Endometrial microvascular endothelial cells (primary cell): ENCODE data around the gene ATXN1. TPM values are rescaled to one million over a fixed set of nuclear protein-coding genes. Genes with fewer than 3 reads are reported as not detected.

Experiments used
- in situ Hi-C: cut with HindIII; loops from 2 replicates; pipeline ENCODE4 v1.10.0; 2017; ENCODE audit warnings: low sequenced_read_pairs, low pct_unique_long_range_greater_than_20kb; ENCODE audit errors: inconsistent ontology term
- total RNA-seq: library from RNA; depleted of rRNA; stranded (reverse); fragments of >200 nt; gene quantifications from one replicate; pipeline ENCODE4 v1.2.3, GENCODE V29; 2015; ENCODE audit errors: inconsistent ontology term

The ATXN1 gene
- total RNA-seq, 1 donor from 2014 or later: 8.1 TPM

DNA sequence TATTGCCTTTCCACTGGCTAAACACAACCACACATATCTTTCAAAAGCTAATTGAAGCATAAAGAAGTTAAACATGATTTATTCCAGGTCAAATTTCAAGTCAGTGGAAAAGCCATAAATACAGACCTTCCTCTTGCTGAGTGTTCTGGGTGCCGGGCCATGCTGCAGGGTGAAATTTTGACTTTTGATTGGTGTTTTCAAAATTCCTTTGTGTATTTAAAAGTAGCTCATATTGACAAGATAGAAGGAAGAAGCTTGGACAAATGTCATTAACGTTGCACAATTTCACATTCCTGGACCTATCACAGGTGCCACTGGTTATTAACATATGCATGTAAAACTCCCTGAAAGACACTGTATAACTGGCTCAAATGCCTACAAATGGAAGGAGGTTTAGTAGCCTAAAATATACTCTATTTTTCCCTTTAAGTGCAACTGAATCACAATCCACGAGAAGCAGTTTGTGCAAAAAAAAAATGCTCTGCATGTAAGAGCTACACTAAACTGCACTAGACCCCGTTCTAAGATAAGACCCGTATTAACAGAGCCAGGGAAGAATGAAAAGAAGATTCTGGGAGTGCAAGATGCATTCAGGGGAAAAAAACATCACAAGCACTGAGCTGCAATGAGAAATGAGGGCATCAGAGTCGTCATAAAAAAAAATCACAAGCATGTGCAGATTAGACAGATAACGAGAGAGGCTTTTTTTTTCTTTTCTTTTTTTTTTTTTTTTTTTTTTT lies 30.4 kb downstream of the ATXN1 start:
- in situ Hi-C loops: no loop called here

DNA sequence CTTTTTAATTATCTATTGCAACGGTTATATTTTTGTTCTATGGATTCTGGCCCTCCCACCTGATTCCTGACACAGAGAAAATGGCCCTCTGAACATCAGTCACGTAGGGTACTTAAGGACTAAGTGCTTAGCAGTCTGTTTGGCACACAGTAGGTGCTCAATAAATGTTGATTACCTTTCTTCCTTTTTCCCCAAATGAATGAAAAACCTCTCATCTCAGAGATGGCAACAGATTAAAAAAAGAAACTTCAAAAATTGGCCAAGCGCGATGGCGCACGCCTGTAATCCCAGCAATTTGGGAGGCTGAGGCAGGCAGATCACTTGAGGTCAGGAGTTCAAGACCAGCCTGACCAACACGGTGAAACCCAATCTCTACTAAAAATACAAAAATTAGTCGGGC lies 31.5 kb downstream of the ATXN1 start:
- in situ Hi-C loops: no loop called here

DNA sequence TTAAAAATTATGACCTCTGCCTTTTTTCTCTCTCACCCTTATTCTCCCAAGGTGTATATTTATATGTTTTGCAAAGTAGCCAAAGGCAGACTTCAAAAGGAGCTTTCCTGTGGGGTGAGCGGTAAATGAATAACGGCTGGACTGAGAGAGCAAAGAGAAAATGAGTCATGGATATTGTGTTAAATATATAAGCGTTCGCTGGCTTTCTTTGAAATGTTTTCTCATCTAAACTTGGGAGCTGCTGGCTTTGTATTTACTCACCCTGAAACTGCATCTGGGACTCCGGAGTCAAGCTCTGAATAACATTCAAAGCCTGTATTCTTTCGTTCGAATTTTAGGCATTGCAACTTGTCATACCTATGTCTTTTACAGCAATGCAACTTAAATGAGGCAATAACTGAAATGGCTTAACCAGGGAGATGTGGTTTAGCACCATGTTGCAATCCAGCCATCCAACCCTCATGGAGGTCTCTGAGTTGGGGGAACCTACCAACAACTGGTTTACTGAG lies 32.0 kb downstream of the ATXN1 start:
- in situ Hi-C loops: no loop called here

DNA sequence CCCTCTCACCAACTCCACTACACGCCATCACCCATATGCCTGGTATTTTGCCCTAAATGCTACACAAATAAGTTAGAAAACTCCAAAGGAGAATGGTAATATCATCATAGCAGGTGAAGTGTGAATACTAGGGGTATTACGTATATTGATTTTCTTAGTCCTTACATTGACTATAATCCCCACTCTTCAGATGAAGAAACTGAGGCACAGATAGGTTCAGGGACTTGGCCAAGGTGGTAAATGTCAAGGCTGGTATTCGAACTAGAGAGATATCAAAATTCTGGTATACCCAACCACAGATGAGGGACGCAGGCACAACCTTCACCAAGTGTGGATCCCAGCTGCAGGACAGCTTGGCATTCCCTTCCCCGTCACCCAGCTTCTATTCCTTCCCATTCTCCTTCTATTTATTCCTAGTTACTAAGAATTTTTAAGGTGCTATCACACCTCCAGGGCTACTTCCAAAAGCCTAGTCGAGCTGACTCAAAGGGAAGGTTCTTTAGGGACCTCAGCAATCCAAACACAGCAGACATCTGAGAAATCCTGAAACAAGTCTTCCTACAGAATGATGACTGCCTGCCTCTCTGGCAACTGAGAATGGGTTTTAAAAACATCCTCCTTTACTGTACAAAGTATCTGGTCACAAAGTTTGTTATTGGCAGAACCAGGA lies 32.6 kb downstream of the ATXN1 start:
- in situ Hi-C loops: no loop called here

DNA sequence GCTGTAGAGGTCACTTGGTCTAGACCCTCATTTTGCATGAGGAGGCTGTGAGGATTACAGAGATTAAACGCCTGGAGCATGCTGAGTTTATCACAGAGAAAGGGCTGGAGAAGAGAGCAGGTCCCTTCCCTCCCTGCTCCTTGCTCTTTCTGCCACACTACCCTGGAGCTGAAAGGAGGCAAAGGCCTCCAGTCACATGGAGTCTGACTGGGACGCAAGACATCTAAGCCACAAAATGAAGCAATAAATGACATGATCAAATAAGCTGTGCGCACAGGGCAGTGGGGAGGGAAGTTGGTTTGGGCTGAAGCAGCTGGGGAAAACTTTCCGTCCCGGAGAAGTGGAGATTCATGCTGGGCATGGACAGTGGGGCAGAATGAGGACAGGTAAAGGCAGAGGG lies 33.3 kb downstream of the ATXN1 start:
- in situ Hi-C loops: no loop called here

DNA sequence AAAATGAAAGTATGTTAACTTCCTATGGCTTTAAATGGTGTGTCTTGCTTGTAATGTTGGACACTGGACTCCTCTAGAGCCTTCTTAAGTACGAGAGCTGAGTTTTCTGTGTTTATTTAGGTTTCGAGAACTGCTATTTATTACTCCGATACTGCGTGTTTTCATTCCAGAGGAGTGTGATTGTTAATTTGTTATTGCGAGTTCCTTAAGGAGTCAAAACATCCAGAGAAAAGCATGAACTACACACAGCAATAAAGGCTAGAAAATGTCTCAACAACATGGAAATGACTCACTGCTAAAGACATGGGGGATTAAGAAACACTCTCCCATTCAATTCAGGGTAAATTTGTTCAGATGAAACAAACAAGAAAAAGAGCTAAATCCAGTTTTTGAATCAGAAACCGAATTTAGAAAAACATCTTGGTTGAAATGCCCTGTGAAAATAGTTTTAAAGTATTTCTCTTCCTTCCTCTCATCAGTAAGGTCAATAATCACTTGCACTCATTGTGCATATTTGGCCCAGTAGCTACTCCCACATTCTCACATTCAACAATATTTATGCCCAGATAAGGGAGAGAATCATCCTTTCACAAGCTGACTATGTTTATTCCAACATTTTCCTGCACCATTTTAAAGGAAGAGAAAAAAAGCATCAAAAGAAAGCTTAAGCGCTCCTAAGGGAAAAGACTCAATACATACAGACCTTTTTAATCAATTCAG lies 36.0 kb downstream of the ATXN1 start:
- in situ Hi-C loops: no loop called here

DNA sequence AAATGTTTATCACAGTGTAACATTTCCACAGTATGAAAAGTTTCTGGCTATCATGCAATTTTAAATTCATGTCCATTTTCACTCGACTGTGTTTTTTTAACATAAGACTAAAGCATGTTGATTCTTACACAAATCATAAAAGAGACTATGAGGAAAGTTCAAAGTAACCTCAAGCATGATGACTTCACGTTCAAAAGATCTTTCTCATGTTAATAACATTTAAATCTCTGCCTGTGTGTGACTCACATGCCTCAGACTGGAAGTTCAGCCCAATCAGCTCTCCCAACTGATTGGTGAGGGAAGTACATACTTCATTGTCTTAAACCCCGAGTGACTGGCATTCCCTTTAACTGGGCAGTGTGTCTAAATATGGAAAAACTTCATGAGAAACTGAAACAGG lies 37.4 kb downstream of the ATXN1 start:
- in situ Hi-C loops: no loop called here

DNA sequence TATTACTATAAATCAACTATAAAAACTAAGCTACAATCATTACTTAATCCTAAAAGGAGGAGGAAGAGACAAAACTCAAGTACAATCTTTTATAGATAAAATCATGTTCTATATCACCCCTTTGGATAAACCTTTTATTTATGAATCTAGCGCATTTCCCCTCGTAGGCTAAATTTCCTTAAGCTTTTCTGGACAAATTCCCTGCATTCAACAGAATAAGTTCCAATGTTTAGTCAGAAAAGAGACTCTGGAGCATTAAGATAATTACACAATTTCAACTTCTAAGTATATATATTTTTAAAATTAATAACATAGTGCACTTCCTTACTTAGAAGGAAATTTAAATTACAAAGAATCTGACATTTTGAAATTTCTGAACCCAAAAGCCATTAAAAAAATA lies 37.9 kb downstream of the ATXN1 start:
- in situ Hi-C loops: no loop called here

DNA sequence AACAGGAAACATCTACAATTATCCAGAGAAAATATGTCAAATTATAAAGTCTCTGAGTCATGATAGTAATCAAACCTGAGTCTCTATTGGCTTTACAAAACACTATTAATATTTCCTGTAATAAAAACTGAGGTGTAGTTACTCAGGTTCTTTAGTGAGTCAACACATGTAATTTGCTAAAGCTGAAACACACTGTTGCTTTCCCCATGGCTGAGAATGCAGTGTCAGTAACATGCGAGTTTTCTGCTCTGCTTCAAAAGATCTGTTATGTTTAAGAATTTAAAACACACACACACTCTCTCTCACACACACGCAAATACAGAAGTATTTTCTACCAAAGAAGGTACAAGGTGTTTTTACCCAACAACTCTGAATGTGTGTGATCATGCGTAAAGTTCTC lies 38.6 kb downstream of the ATXN1 start:
- in situ Hi-C loops: no loop called here

DNA sequence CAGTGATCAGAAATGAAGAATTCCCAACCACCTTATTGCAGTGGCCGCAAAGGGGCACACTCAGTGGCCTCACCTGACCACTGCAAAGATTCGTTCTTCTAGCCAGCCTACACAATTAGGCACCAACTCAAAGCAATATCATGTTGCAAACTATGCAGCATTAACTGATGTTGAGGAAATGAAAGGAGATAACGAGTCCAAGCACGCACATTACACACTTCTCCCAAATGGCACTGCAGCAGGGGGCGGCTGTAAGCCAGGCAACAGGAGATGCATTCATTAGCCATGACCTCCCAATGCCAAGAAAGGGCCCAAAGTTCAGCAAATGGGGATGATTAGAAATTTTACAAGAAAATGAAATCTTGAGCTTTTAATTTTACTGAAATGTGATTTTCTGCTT lies 39.3 kb downstream of the ATXN1 start:
- in situ Hi-C loops: no loop called here

DNA sequence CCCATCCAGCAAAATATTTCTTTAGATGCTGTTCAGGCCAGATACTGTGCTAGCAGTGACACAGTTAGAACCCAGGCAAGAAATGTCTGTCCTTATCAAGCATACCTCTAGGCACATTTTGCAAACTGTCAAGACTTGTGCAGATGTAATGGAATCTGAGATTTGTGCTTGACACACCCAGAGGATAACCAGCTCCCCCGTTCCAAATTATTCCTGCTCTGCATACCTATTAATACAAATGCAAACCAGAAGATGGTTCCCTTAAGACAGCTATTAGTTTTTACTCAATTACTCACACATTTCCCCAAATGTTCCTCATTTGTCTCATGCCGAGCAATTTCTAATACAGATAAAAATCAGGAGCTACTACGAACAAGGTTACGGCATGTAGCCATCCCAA lies 40.4 kb downstream of the ATXN1 start:
- in situ Hi-C loops: no loop called here

DNA sequence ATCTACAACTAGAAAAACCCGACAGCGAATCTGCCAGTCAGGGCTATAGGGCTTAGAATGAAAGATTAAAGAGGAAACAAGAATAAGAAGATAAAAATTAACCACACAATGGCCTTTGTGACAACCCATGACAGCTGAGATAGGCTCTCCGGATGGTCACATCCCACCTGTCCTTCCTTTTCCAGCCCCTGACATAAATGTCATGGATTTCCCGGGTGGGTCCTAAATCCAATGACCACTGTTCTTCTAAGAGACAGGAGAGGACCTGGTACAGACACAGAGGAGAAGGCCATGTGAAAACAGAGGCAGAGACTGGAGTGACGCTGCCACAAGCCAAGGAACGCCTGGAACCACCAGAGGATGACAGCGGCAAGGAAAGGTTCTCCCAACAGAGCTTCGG lies 41.8 kb downstream of the ATXN1 start:
- in situ Hi-C loops: no loop called here

DNA sequence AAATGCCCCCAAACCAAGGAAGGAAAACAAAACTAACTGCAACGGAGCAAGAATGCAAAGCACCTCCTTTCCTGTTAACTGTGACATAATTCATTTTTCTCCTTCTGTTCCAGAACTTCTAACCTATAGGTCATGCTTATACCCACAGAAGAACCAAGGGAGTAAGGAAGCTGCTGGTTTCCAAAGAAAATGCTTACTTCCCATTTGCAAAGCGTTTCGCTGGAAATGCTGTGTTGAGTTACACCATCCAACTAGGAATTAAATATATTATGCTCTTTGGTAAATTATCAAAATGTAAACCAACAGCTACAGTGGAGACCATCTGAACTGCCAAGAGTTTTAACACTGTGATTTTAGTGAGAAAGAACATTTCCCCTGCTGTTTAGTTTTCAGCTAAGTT lies 42.9 kb downstream of the ATXN1 start:
- in situ Hi-C loops: no loop called here

DNA sequence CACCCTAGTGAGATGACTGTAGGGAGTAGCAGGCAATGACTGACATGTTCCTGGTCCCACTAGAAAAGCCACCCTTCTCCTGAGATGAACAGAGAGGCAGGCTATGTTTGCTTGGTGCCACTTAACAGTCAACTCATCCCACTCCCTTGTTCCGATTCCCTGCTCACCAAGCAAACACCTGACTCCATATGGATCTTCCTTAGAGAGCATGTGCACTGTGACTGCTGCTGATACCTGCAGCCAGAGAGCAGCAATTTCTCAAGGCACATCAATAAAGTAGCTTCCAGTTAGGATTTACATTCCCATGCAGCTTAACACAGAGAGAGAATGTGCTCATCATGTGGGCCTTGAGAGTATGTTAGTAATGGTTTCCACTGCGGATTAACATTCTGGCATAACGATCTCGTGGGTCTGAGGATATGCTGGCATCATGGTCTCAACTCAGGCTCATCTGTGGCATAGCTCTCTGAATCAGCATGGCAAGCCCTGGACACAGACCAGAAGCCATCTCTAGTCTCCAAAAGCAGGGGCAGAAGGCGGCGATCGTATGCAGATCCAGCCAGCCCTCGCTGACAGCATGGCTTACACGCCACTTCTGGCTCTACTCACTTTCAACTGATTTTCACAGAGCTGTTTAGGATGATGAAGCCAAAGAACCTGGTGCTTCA lies 43.9 kb downstream of the ATXN1 start:
- in situ Hi-C loops: no loop called here

DNA sequence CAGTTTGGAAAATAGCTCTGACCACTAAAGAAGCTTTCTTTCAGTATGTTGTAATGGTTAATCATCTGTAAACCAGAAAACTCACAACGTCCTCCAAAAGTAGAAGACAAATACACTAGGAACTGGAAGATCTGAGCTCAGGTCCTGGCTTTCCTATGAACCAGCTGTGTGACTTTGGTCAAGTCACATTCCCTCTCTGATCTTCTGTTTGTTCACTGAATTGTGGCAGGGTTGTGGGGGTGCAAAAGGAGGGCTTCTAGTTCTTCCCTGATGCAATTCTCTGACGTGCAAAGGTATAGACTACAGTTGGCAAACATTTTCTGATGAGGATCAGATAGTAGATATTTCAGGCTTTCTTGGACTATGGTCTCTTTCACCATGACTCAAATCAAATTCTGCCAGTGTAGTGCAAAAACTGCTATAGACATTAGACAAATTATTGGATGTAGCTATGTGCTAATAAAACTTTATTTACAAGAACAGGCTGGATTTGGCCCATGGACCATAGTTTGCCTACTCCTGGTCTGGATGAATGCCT lies 44.9 kb downstream of the ATXN1 start:
- in situ Hi-C loops: no loop called here

DNA sequence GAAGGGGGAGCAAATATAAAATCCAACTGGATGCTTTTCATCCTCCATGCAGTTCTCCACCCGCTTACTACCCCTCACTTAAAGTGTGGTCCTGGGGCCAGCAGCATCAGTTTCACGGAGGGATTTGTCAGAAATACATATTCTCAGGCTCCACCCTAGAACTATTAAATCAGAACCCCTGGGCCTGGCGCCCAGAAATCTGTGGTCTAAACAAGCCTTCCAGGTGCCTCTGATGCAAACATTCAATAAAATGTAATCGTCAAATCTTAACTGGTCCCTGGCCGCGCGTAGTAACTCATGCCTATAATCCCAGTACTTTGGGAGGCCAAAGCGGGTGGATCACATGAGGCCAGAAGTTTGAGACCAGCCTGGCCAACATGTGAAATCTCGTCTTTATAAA lies 47.7 kb downstream of the ATXN1 start:
- in situ Hi-C loops: no loop called here

DNA sequence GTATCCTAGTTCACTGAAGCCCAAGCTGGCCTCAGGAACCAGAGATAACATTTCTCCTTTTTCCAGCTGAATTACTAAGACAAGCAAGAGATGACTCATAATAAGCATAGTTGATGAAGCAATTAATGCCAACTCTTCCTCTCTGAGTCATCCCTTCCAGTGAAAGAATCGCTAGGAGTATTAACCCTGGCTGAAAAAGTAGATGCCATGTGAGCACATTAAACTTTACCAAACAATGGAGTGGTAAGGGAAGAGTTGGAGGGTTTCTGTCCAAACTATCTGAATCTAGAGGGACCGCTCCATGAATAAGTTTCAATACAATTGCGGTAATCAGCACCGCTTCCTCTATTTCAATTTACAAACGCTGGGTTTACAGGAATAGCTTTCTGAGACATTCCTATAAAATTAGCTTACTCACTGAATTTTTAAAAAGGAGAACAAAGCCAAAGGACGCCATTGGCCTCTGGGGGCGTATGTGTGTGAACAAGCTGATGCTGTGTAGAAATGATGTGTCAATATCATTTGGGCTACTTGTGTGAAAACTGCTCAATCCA lies 48.3 kb downstream of the ATXN1 start:
- in situ Hi-C loops: no loop called here

DNA sequence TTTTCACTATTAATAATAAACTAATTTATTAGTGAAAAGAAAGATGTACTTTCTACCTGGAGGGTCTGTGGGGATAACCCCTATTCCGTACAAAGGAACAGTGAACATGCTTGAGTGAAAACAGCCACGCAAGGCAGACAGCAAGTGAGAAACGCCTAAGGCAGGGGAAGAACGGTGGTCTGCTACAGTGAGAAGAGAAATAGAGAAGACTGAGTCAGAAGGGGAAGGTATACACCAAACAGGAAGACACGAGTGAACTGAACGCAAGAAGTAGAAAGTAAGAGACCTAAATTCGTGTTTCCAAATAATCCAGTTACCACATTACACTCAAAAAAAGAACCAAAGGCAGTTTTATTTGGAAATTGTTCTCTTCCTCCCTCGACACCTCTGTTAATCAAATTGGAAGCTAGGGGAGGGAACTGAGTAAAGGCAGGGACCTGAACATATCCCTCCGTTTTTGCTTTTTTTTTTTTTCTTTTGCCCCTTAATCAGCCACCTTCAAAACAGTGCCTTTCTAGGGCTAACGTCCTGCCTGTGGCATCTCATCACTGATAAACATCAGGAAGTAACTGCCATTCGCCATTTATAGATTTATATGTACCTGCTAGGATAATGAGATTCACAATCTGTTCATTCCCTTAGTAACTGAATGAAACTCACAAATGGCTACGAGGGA lies 48.9 kb downstream of the ATXN1 start:
- in situ Hi-C loops: no loop called here
